GM23248 (cell line): Measurements from ENCODE around the gene RBM38. TPM values are rescaled to one million over a fixed set of nuclear protein-coding genes. Genes with fewer than 3 reads are reported as not detected.

Source experiments
- DNase-seq: peaks from one replicate; pipeline ENCODE4 v3.0.0-alpha.2; 2015
- H2AFZ ChIP-seq: fragments of 200-600 bp; sonication (generic); 2 replicates; pipeline ENCODE4 v1.6.1; 2016; ENCODE audit warnings: antibody characterized with exemption
- H3F3A ChIP-seq: fragments of 200-600 bp; sonication (generic); 2 replicates; pipeline ENCODE4 v1.6.1; 2016; ENCODE audit warnings: mild to moderate bottlenecking, antibody characterized with exemption, mixed run types; ENCODE audit not compliant: insufficient read depth
- H3K27ac ChIP-seq: fragments of 200-600 bp; sonication (generic); 2 replicates; pipeline ENCODE4 v1.5.1; 2016; ENCODE audit warnings: mild to moderate bottlenecking
- H3K27me3 ChIP-seq: fragments of 200-600 bp; sonication (generic); replicated peaks from 2 replicates; pipeline ENCODE4 v1.6.1; 2016; ENCODE audit warnings: mild to moderate bottlenecking; ENCODE audit not compliant: insufficient read depth
- H3K36me3 ChIP-seq: fragments of 200-600 bp; sonication (generic); 2 replicates; pipeline ENCODE4 v1.6.1; 2016; ENCODE audit warnings: low read depth, mild to moderate bottlenecking
- H3K4me1 ChIP-seq: fragments of 200-600 bp; sonication (generic); 2 replicates; pipeline ENCODE4 v1.6.1; 2016; ENCODE audit warnings: mild to moderate bottlenecking; ENCODE audit not compliant: insufficient read depth
- H3K4me2 ChIP-seq: fragments of 200-600 bp; sonication (generic); one replicate; pipeline ENCODE4 v1.6.1; 2016; ENCODE audit warnings: mild to moderate bottlenecking; ENCODE audit not compliant: unreplicated experiment
- H3K4me3 ChIP-seq: fragments of 200-600 bp; sonication (generic); 2 replicates; pipeline ENCODE4 v1.5.1; 2016; ENCODE audit warnings: mild to moderate bottlenecking
- H3K79me2 ChIP-seq: fragments of 200-600 bp; sonication (generic); 2 replicates; pipeline ENCODE4 v1.6.1; 2016; ENCODE audit warnings: mild to moderate bottlenecking; ENCODE audit not compliant: insufficient read depth
- H3K9ac ChIP-seq: fragments of 200-600 bp; sonication (generic); 2 replicates; pipeline ENCODE4 v1.6.1; 2016; ENCODE audit warnings: mild to moderate bottlenecking
- H3K9me2 ChIP-seq: fragments of 200-600 bp; sonication (generic); 2 replicates; pipeline ENCODE4 v1.6.1; 2016; ENCODE audit warnings: mixed run types, mild to moderate bottlenecking, moderate library complexity; ENCODE audit not compliant: insufficient read depth
- H3K9me3 ChIP-seq: fragments of 200-600 bp; sonication (generic); one replicate; pipeline ENCODE4 v1.6.1; 2017; ENCODE audit warnings: low read depth
- H4K20me1 ChIP-seq: fragments of 200-600 bp; sonication (generic); 2 replicates; pipeline ENCODE4 v1.6.0; 2016; ENCODE audit not compliant: insufficient read depth
- EZH2 ChIP-seq: fragments of 200-600 bp; sonication (generic); IDR thresholded peaks from 2 replicates; pipeline ENCODE4 v1.6.1; 2018; ENCODE audit warnings: antibody characterized with exemption, mild to moderate bottlenecking; ENCODE audit not compliant: insufficient read depth, poor library complexity, severe bottlenecking
- EZH2phosphoT487 ChIP-seq: fragments of 200-600 bp; sonication (generic); IDR thresholded peaks from 2 replicates; pipeline ENCODE4 v1.6.1; 2018; ENCODE audit warnings: antibody characterized with exemption, moderate library complexity, mild to moderate bottlenecking, low read depth; ENCODE audit not compliant: insufficient read depth
- WGBS, 2 experiments: methylation state at CpG; one replicate each; pipeline ENCODE4 v1.1.6; 2015 to 2017; ENCODE audit warnings: low lambda C conversion rate in 2 of 2, low coverage in 1 of 2; ENCODE audit errors: missing lambda C conversion rate in 2 of 2; 5-methylcytosine and 5-hydroxymethylcytosine counted together
- in situ Hi-C: fragments of 300-500 bp; cut with MboI; formaldehyde crosslinking; loops from 2 replicates; pipeline ENCODE4 v1.15.0; 2020
- polyA plus RNA-seq: library from polyadenylated mRNA; unstranded; fragments of >200 nt; fragmentation: Nextera tagmentation; extraction: Ambion mirVana; gene quantifications from 2 replicates; pipeline ENCODE4 v1.2.1, GENCODE V29; 2016
- total RNA-seq: library from RNA; depleted of rRNA; stranded (reverse); fragments of >200 nt; shearing (Covaris generic); gene quantifications from 2 replicates; pipeline ENCODE4 v1.2.3, GENCODE V29; 2014

RBM38 gene
- total and polyA plus RNA-seq, 2 experiments from 2014 or later: 1.3 to 8.1 TPM

- Histone ChIP-seq H3K27ac (no peak overlapping the region), H3K4me3 (no peak overlapping the region), H3K4me1 (no peaks in the 10 kb centered on the region), H3K27me3 (no peaks in the 10 kb centered on the region), H3K36me3 (no peaks in the 10 kb centered on the region; the same call in 1 of the 2 replicates), H2AFZ (no peak overlapping the region), H4K20me1 (no peaks in the 10 kb centered on the region), H3K9me2 (no peaks in the 10 kb centered on the region), H3K9ac (no peak overlapping the region), H3K79me2 (no peaks in the 10 kb centered on the region), H3K4me2 (no peak overlapping the region), H3K9me3 (no peaks in the 10 kb centered on the region), H3F3A (peaks cover 11% of the 10 kb centered on the region; the same call in 1 of the 2 replicates)
- no peak for DNase-seq
- WGBS, 2 experiments: 93 to 95% methylated on average over 18 to 20 of the region's 20 CpGs
- in situ Hi-C loops: loop anchor here (10.0 kb wide), 2 partner anchors 91 to 821 kb away; no protein-coding TSS in a partner anchor
- TF ChIP-seq EZH2: no peak
- TF ChIP-seq EZH2phosphoT487: no peak
These were observed 7.5 kb upstream of the RBM38 start for GRCh38 chr20:57383447-57384347.

DNA sequence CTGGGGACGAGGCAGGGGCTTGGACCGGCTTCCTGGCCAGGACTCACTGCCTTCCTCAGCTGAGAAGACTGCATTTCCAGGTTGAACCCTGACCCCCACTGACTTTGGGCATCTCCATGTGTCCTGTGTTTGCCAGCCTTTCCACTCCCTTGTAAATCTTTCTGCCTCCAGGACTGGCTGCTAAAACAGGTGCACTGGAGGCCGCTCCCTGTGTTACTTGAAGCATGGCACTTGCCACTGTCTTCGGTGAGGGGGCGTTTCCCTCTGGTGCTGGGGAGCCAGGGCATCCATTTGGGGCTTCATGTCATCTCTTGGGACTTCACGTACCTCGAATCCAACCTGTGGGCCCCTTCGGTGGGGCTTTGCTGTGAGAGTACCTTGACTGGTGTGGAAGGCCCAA lies 6.7 kb upstream of the RBM38 start:
- Histone ChIP-seq H2AFZ (no peak overlapping the region), H3K4me2 (no peak overlapping the region), H3K9me2 (no peaks in the 10 kb centered on the region), H3K79me2 (no peaks in the 10 kb centered on the region), H3K4me1 (no peaks in the 10 kb centered on the region), H3F3A (peaks cover 3% of the 10 kb centered on the region; the same call in 1 of the 2 replicates), H3K9ac (no peak overlapping the region), H3K27ac (no peak overlapping the region), H3K9me3 (no peaks in the 10 kb centered on the region), H4K20me1 (no peaks in the 10 kb centered on the region), H3K4me3 (no peak overlapping the region), H3K36me3 (no peaks in the 10 kb centered on the region; the same call in 1 of the 2 replicates), H3K27me3 (no peaks in the 10 kb centered on the region)
- in situ Hi-C loops: loop anchor here (10.0 kb wide), 2 partner anchors 90 to 820 kb away; no protein-coding TSS in a partner anchor
- WGBS, 2 experiments: 95 to 96% methylated on average over 8 of the region's 8 CpGs
- no peak for TF ChIP-seq EZH2phosphoT487
- no peak for TF ChIP-seq EZH2
- no peak for DNase-seq

- no peaks in the 10 kb centered on the region; the same call in 1 of the 2 replicates for H3K36me3 ChIP-seq
- no peaks in the 10 kb centered on the region for H3K9me3 ChIP-seq
- no peak overlapping the region for H2AFZ ChIP-seq
- H3K27ac ChIP-seq: no peak overlapping the region
- no peak for DNase-seq
- no peaks in the 10 kb centered on the region for H3F3A ChIP-seq
- no peaks in the 10 kb centered on the region for H4K20me1 ChIP-seq
- no peak for TF ChIP-seq EZH2phosphoT487
- TF ChIP-seq EZH2: no peak
- no peak overlapping the region for H3K4me2 ChIP-seq
- 91 to 92% methylated on average over 29 of the region's 29 CpGs for WGBS, 2 experiments
- no peaks in the 10 kb centered on the region for H3K79me2 ChIP-seq
- no peak overlapping the region for H3K4me3 ChIP-seq
- H3K4me1 ChIP-seq: no peaks in the 10 kb centered on the region
- in situ Hi-C loops: loop anchor here (10.0 kb wide), 2 partner anchors 90 to 820 kb away; no protein-coding TSS in a partner anchor
- no peaks in the 10 kb centered on the region for H3K27me3 ChIP-seq
- no peaks in the 10 kb centered on the region for H3K9me2 ChIP-seq
- H3K9ac ChIP-seq: no peak overlapping the region
These were observed 6.0 kb upstream of the RBM38 start for GRCh38 chr20:57384953-57385761.

DNA sequence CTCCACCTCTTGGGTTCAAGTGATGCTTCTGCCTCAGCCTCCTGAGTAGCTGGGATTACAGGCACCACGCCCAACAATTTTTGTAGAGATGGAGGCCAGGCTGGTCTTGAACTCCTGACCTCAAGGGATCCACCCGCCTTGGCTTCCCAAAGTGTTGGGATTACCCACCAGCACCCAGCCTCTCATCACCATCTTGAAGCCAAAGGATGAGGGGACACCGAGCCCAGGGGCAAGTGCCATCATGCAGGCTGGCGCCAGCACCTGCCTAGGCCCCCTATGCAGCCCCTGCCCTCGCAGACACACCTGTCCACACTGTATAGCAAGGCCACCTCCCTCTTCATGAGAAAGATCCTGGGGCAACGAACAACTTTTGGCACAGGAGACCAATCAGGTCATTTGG lies 5.3 kb upstream of the RBM38 start:
- H3K4me2 ChIP-seq: no peak overlapping the region
- DNase-seq: no peak
- no peaks in the 10 kb centered on the region for H3K9me2 ChIP-seq
- 79 to 80% methylated on average over 5 to 6 of the region's 6 CpGs for WGBS, 2 experiments
- H3K4me1 ChIP-seq: no peaks in the 10 kb centered on the region
- H3K9ac ChIP-seq: no peak overlapping the region
- TF ChIP-seq EZH2phosphoT487: no peak
- TF ChIP-seq EZH2: no peak
- no peaks in the 10 kb centered on the region for H3F3A ChIP-seq
- H3K79me2 ChIP-seq: no peaks in the 10 kb centered on the region
- in situ Hi-C loops: loop anchor here (10.0 kb wide), 2 partner anchors 89 to 819 kb away; no protein-coding TSS in a partner anchor
- H3K27ac ChIP-seq: no peak overlapping the region
- no peaks in the 10 kb centered on the region for H3K27me3 ChIP-seq
- no peaks in the 10 kb centered on the region for H4K20me1 ChIP-seq
- H3K4me3 ChIP-seq: no peak overlapping the region
- no peaks in the 10 kb centered on the region for H3K9me3 ChIP-seq
- no peaks in the 10 kb centered on the region for H3K36me3 ChIP-seq
- no peak overlapping the region for H2AFZ ChIP-seq
